Choroid plexus epithelial cell (primary cell): ENCODE results near the gene FAM24A.

Experiments used
- DNase-seq: peaks from one replicate; pipeline ENCODE4 v3.0.0-alpha.2; 2010; ENCODE audit warnings: low read depth
- H3K4me3 ChIP-seq: 2 replicates; pipeline ENCODE4 v1.5.1; 2011; ENCODE audit warnings: low read depth, mild to moderate bottlenecking, control low read depth, low read length, moderate library complexity
- TF ChIP-seq, protein P1 (sequence below): conservative IDR thresholded peaks from 2 replicates; pipeline ENCODE4 v1.5.1; 2011; ENCODE audit warnings: low read depth, mild to moderate bottlenecking, control low read depth, inconsistent platforms, low read length, moderate library complexity

The FAM24A gene

DNA sequence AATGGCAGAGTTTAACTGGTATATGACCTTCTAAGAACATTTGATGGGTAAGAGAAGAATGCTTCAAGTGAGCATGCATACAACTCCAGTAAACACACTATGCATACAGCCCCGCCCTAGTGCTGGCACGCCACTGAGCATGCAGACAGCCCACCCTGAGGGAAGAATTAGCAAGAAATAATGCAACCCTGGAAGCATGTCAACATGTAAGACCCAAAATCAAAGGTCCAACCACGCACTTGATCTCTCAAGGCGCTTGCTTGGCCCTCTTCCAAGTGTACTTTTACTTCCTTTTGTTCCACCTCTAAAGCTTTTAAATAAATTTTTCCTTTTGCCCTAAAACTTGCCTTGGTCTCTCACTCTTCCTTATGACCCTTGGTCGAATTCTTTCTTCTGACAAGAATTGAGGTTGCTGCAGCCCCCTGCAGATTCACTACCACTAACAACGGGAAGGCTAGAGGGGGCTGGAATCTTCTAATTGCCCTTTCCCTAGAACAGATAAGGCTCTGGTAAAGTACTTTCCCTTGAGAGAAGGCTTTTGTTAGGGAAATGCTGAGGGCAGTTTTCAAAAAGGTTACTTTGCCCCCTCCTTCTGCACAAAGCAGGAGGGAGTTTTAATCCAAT lies 34.5 kb upstream of the FAM24A start:
- DNase-seq, result peak; percentile 22
- TF ChIP-seq, protein P1, sequence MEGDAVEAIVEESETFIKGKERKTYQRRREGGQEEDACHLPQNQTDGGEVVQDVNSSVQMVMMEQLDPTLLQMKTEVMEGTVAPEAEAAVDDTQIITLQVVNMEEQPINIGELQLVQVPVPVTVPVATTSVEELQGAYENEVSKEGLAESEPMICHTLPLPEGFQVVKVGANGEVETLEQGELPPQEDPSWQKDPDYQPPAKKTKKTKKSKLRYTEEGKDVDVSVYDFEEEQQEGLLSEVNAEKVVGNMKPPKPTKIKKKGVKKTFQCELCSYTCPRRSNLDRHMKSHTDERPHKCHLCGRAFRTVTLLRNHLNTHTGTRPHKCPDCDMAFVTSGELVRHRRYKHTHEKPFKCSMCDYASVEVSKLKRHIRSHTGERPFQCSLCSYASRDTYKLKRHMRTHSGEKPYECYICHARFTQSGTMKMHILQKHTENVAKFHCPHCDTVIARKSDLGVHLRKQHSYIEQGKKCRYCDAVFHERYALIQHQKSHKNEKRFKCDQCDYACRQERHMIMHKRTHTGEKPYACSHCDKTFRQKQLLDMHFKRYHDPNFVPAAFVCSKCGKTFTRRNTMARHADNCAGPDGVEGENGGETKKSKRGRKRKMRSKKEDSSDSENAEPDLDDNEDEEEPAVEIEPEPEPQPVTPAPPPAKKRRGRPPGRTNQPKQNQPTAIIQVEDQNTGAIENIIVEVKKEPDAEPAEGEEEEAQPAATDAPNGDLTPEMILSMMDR, result no peak
- H3K4me3 ChIP-seq, result no peak overlapping the region

DNA sequence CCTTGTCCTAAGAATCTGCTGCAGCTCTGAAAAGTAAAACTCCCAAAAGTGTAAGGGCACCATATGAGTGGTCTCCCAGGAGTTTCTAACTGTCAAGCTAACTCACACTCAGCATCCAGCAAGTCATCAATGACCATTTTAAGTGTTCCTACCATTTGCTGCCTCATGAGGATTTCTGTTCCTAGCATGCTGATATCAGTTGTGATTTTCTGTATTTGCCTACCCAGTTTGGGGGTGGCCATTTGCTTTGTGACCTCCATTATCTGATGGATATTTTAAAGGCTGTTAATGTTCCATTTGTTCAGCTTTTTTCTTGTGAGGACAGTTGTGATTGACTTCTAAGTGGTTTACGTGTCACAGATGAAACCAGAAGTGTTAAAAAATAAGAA lies 33.9 kb upstream of the FAM24A start:
- DNase-seq, result no peak
- H3K4me3 ChIP-seq, result no peak overlapping the region
- TF ChIP-seq, protein P1, result no peak

DNA sequence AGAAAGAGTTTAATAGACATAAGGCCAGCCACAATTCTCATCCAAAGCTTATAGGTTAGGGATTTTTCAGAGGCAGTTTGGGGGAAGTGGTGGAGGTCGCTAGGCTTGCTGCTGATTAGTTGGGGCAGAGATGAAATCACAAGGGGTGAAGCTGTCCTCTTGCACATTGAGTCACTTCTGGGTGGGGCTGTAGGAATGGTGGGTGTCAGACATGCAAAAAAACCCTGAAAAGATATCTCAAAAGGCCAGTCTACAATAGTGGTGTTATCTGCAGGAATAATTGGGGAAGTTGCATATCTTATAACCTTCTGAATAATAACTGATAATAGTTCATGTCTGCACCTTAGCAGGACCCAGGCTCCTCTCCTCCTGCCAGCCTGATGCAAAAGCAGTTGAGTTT lies 33.1 kb upstream of the FAM24A start:
- H3K4me3 ChIP-seq, result no peak overlapping the region
- TF ChIP-seq, protein P1, result no peak
- no peak for DNase-seq

DNA sequence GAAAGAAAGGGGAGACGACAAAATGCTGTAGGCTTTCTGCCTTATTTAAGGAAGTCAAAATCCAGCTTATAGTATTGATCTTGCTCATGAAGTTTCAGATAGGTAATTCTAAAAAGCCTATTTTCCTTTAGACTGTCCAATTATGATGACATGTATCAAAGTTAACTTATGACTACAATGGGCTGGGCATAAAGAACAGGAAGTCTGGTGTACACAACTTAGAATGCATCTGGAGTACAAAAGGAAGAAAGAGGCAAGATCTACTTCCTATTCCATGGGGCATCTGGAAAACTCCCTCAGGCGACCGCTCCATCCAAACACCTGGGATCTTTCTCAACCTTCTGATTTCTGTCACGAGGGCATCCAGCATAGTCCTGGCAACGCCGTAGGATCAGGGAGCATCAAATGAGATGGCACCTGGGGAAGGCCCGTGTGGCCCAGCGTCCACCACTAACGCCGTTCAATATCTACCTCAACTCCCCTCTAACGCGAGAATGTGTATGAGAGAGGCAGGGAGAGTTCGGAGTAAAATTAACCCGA lies 31.5 kb upstream of the FAM24A start:
- H3K4me3 ChIP-seq, result peak overlapping the region; percentile 76
- TF ChIP-seq, protein P1, result no peak
- DNase-seq, result peak; percentile 24

DNA sequence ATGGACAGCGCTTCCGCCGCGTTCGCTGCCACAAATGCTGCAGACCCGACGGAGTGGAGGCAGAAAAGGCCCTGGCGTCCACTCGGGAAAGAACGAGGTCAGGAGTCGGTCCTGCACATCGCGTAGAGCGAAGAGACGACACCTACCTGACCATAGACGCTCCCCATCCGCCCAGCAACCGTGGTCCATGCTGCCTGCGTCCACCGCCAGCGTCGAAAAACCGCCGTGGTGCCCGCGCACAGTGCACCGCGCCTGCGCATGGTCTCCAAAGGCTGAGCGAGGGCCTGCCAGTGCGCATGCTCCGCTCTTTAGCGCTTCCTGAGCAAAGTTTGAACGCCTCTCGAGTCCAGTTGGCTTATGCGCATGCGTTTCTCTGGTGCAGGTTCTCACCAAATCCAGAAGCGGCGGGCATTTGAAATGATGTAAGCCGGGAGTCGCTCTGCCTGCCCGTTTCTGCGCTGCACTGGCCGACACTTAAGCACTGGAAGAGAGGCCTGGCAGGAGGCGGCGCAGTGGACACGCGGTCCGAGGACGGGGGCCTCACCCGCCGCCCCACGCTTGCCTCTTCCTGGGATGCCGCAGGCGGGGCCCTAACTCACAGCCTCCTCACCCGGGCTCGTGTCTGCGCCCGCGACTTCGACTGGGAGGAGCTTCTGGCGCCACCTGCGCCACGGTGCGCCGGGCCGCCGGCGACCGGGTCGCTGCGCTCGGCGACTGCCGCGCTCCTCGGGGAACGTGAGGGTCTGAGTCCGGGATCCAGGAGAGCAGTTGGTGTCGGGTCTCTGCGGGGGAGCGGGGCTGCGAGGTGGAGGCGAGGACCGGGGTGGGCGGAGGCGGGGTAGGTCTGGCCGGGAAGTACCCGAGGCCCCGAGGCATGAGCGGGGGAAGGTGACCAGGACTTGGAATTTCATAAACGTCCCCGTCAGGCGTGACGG lies 30.8 kb upstream of the FAM24A start, which contains the start of gene FAM24B:
Gene FAM24B (minus strand): TSS at position 243 of the 935 bp plus-strand sequence. CDS start 29,066 bp downstream, outside the sequence.
- peak within 1 kb of the TSS; percentile 76 for H3K4me3 ChIP-seq
- peak; percentile 99 for DNase-seq
- TF ChIP-seq, protein P1, result no peak

DNA sequence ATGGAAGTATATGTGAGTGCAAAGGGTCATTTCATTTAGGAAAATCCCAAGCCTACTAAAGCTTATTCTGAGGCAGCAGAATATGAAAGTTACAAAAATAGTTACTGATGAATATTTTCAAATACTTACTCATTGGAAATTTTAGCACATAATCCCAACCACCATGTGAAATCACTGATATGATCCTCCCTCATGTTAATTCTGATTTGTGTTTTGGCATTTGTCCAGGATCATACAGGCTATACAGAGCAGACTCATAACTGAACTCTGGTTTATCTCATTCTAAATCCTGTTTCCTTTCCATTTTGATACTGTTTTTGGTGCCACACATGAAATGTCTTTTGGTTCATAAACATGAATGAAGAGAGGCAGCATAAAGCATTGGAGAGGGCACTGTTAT lies 27.6 kb upstream of the FAM24A start:
- TF ChIP-seq, protein P1, result no peak
- DNase-seq, result no peak
- H3K4me3 ChIP-seq, result no peak overlapping the region
